ENCODE measurements around the gene GPR85. TPM values are rescaled to one million over a fixed set of nuclear protein-coding genes. Genes with fewer than 3 reads are reported as not detected.
A peak's percentile ranks its signal among the peaks of the same experiment; 100 is the strongest.

The GPR85 gene
- total RNA-seq, result under 1 TPM in 2 of 4 donors, not detected in 2; 0.16 to 0.27 TPM

GRCh38 chr7:113086431-113086888 is at the start of gene GPR85:
TSS of gene GPR85 (minus strand) at chr7:113086827. CDS start at chr7:113084721, 2,106 bp downstream.
- intact Hi-C loops (cut with DNase I; ENCODE audit: low total_unique reads), result no loop called here
- Histone ChIP-seq H3K36me3 (no peaks in the 10 kb centered on the region), H3K9me3 (no peaks in the 10 kb centered on the region), H3K27ac (peak within 1 kb of the TSS; percentile 9 to 32 (median 17)), H3K27me3 (peaks cover 14% of the 10 kb centered on the region), H3K4me3 (peak within 1 kb of the TSS; percentile 10 to 48 (median 24)), H3K4me1 (peaks cover 0 to 4% (median 0%) of the 10 kb centered on the region in 4 donors)
- in situ Hi-C loops (cut with MboI; ENCODE audit: low pct_ligation_motif_present in 1 of 4, low pct_unique_long_range_greater_than_20kb in 1 of 4, low sequenced_read_pairs in 3 of 4), result no loop called here
- 1 to 2% methylated on average over 10 to 27 of the region's 29 CpGs for WGBS, 2 donors (ENCODE audit: low coverage in 1 of 2)
- TF ChIP-seq EP300 (IDR thresholded peaks at IDR 0.05; ENCODE audit: low read depth) (no peak), CTCF (IDR thresholded peaks at IDR 0.05) (no peak), POLR2AphosphoS5 (IDR thresholded peaks at IDR 0.05) (no peak), POLR2A (IDR thresholded peaks at IDR 0.05) (no peak)
- DNase-seq, result peak; percentile 17

- intact Hi-C loops (cut with DNase I; ENCODE audit: low total_unique reads), result no loop called here
- Histone ChIP-seq H3K4me3 (no peak overlapping the region), H3K27ac (no peak overlapping the region), H3K4me1 (no peaks in the 10 kb centered on the region), H3K36me3 (no peaks in the 10 kb centered on the region), H3K9me3 (no peaks in the 10 kb centered on the region), H3K27me3 (no peaks in the 10 kb centered on the region)
- no peak for TF ChIP-seq EP300 (IDR thresholded peaks at IDR 0.05; ENCODE audit: low read depth)
- TF ChIP-seq POLR2A (IDR thresholded peaks at IDR 0.05), result no peak
- no peak for TF ChIP-seq CTCF (IDR thresholded peaks at IDR 0.05)
- 71% methylated on average over 1 of the region's 1 CpG; no CpG with 5 or more reads in 1 of the 2 donors for WGBS, 2 donors (ENCODE audit: low coverage in 1 of 2)
- in situ Hi-C loops (cut with MboI; ENCODE audit: low pct_ligation_motif_present in 1 of 4, low pct_unique_long_range_greater_than_20kb in 1 of 4, low sequenced_read_pairs in 3 of 4), result no loop called here
- no peak for DNase-seq
Observed at GRCh38 chr7:113134025-113134424, 47.4 kb upstream of the GPR85 start.

- Histone ChIP-seq H3K4me1 (no peaks in the 10 kb centered on the region), H3K4me3 (no peak overlapping the region), H3K9me3 (no peaks in the 10 kb centered on the region), H3K27ac (no peak overlapping the region), H3K36me3 (no peaks in the 10 kb centered on the region), H3K27me3 (no peaks in the 10 kb centered on the region)
- 50 to 64% methylated on average over 1 to 2 of the region's 2 CpGs for WGBS, 2 donors (ENCODE audit: low coverage in 1 of 2)
- TF ChIP-seq CTCF (IDR thresholded peaks at IDR 0.05) (no peak), POLR2AphosphoS5 (IDR thresholded peaks at IDR 0.05) (no peak), POLR2A (IDR thresholded peaks at IDR 0.05) (no peak), EP300 (IDR thresholded peaks at IDR 0.05; ENCODE audit: low read depth) (no peak)
- in situ Hi-C loops (cut with MboI; ENCODE audit: low pct_ligation_motif_present in 1 of 4, low pct_unique_long_range_greater_than_20kb in 1 of 4, low sequenced_read_pairs in 3 of 4), result no loop called here
- intact Hi-C loops (cut with DNase I; ENCODE audit: low total_unique reads), result no loop called here
- no peak for DNase-seq
Observed at GRCh38 chr7:113131367-113131766, 44.7 kb upstream of the GPR85 start.

- Histone ChIP-seq H3K4me1 (no peaks in the 10 kb centered on the region), H3K4me3 (no peak overlapping the region), H3K27me3 (no peaks in the 10 kb centered on the region), H3K9me3 (no peaks in the 10 kb centered on the region), H3K27ac (no peak overlapping the region), H3K36me3 (no peaks in the 10 kb centered on the region)
- 60 to 93% methylated on average over 1 of the region's 1 CpG for WGBS, 2 donors (ENCODE audit: low coverage in 1 of 2)
- in situ Hi-C loops (cut with MboI; ENCODE audit: low pct_ligation_motif_present in 1 of 4, low pct_unique_long_range_greater_than_20kb in 1 of 4, low sequenced_read_pairs in 3 of 4) (no loop called here), intact Hi-C loops (cut with DNase I; ENCODE audit: low total_unique reads) (no loop called here)
- TF ChIP-seq POLR2A (IDR thresholded peaks at IDR 0.05) (no peak), EP300 (IDR thresholded peaks at IDR 0.05; ENCODE audit: low read depth) (no peak), POLR2AphosphoS5 (IDR thresholded peaks at IDR 0.05) (no peak), CTCF (IDR thresholded peaks at IDR 0.05) (no peak)
- no peak for DNase-seq
Observed at GRCh38 chr7:113128031-113128430, 41.4 kb upstream of the GPR85 start.

Measured in transverse colon (tissue), 4 donors.